ENCODE measurements around the gene TMPRSS6.

DNA sequence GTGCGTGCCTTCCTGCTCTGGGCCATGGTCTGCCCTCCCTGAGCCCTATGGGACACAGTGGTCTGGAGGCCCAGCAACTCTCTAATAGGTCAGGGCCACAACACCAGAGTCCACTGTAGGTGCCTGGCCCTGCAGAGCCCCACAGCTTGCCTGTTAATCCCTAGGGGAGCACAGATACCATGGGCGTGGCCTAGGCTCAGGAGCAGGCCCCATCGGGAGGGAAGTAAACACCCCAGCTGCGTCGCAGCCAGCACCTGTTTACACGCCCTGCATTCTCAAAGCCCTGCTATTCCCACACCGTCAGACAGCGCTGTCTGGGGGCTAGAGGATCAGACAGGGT lies 55.5 kb downstream of the TMPRSS6 start:
- TF ChIP-seq CTCF (IDR thresholded peaks at IDR 0.05) (no peak), POLR2A (IDR thresholded peaks at IDR 0.05) (no peak)

All from Peyer's patch (tissue), 4 donors.